Erythroblast (primary cell): ENCODE measurements around the gene BIVM.

Experiments used
- GATA1 ChIP-seq: IDR thresholded peaks from 2 replicates; pipeline ENCODE4 v1.6.1; 2011; ENCODE audit warnings: low read depth, mild to moderate bottlenecking, control low read depth, low read length, moderate library complexity
- POLR2A ChIP-seq: IDR thresholded peaks from 2 replicates; pipeline ENCODE4 v1.6.1; 2011; ENCODE audit warnings: mild to moderate bottlenecking, low read length

DNA sequence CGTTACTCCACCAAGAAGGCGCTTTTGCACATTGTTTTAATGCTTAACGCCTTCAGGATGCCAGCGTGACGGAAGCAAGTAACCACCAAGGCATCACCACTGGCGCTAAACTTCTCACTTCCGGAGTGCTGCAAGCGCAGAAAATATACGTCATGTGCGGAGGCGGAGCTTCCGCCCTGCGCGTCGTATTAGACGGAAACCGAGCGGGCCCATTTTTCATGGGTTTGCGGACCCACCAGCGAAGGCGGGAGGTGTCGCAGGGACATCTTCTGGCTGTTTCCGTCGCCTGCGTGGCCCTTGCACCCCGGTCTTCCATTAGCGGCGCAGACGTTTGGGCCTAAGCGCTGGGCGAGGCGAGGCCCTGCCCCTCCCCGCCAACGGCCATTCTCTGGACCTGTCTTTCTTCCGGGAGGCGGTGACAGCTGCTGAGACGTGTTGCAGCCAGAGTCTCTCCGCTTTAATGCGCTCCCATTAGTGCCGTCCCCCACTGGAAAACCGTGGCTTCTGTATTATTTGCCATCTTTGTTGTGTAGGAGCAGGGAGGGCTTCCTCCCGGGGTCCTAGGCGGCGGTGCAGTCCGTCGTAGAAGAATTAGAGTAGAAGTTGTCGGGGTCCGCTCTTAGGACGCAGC lies 46.8 kb downstream of the BIVM start, which contains the start of gene ERCC5:
- peak; percentile 98 for TF ChIP-seq POLR2A
- no peak for TF ChIP-seq GATA1
